Measurements from ENCODE around the gene YAF2.

The YAF2 gene

DNA sequence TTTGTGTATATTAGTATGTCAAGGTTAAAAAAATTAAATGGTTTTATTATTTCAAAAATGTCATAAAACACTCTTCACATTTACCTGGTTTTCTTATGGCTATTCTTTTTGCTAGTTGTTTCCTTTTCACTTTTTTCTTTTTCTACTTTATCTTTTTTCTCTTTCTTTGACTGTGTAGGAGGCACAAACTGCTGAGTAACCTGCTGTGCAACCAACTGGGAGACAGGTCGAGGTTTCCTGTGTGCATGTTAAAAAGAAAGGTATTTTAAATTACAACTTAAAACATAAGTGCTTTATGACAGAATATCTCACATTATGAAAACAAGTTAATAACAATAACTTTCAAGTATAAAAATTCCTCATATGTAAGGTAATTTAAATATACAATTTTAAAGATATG, 76.5 kb downstream of the YAF2 start:
- H3K79me1 ChIP-seq (ENCODE audit: low read length): no peaks in the 10 kb centered on the region
- no peaks in the 10 kb centered on the region for H3K36me3 ChIP-seq (ENCODE audit: control insufficient read depth, insufficient read depth, low read length)
- no peak overlapping the region for H2BK5ac ChIP-seq (ENCODE audit: low read length)
- no peaks in the 10 kb centered on the region for H3K4me1 ChIP-seq (ENCODE audit: control insufficient read depth, low read depth, low read length)
- H2BK120ac ChIP-seq (ENCODE audit: low read depth, low read length): no peak overlapping the region
- no peak overlapping the region for H4K8ac ChIP-seq (ENCODE audit: low read depth, low read length)
- no peak overlapping the region for H3K56ac ChIP-seq (ENCODE audit: low read length)
- H2AK5ac ChIP-seq (ENCODE audit: low read length): no peak overlapping the region
- H3K9ac ChIP-seq (ENCODE audit: low read length): no peak overlapping the region
- H3K18ac ChIP-seq (ENCODE audit: low read length): no peak overlapping the region
- no peaks in the 10 kb centered on the region for H3K79me2 ChIP-seq (ENCODE audit: control insufficient read depth, insufficient read depth, low read length)
- no peak overlapping the region for H3K4ac ChIP-seq (ENCODE audit: low read depth, low read length)
- no peak overlapping the region for H4K5ac ChIP-seq (ENCODE audit: low read length)
- H3K4me2 ChIP-seq (ENCODE audit: low read length): no peak overlapping the region
- H2BK15ac ChIP-seq (replicated peaks; ENCODE audit: low read depth): no peak overlapping the region
- H3K27ac ChIP-seq (ENCODE audit: low read depth, low read length): no peak overlapping the region
- H3K23ac ChIP-seq (ENCODE audit: low read length): no peak overlapping the region
- no peak overlapping the region for H3K4me3 ChIP-seq (ENCODE audit: low read length)
- WGBS (ENCODE audit: extremely low coverage, insufficient coverage, low lambda C conversion rate): no CpG with 5 or more reads among the region's 1 CpG
- H3K27me3 ChIP-seq (ENCODE audit: insufficient read depth, low read length, poor library complexity): no peaks in the 10 kb centered on the region
- DNase-seq: no peak

DNA sequence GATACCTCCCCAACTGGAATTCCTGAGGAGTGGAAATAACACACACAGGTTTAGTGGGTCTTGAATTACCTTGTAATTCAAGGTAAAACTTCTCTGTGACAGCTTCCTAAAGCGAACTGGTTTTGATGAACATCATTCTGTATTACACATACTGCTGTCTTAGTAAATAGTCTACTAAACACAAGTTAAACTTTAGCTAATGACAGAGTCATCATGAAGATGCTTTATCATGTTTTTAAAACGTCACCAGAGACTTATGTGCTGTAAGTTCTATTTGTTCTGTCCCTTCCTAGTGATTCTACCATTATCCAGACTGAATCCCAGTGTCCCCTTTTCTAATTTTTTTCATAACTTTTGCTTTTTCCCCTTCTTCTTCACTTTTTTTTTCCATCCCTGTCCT, 81.8 kb downstream of the YAF2 start:
- Histone ChIP-seq H3K79me2 (ENCODE audit: control insufficient read depth, insufficient read depth, low read length) (no peaks in the 10 kb centered on the region), H3K4me2 (ENCODE audit: low read length) (no peak overlapping the region), H4K8ac (ENCODE audit: low read depth, low read length) (no peak overlapping the region), H3K27me3 (ENCODE audit: insufficient read depth, low read length, poor library complexity) (no peaks in the 10 kb centered on the region), H2AK5ac (ENCODE audit: low read length) (no peak overlapping the region), H4K5ac (ENCODE audit: low read length) (no peak overlapping the region), H3K18ac (ENCODE audit: low read length) (no peak overlapping the region), H3K79me1 (ENCODE audit: low read length) (no peaks in the 10 kb centered on the region), H3K4me1 (ENCODE audit: control insufficient read depth, low read depth, low read length) (no peaks in the 10 kb centered on the region), H3K23ac (ENCODE audit: low read length) (no peak overlapping the region), H3K9ac (ENCODE audit: low read length) (no peak overlapping the region), H3K36me3 (ENCODE audit: control insufficient read depth, insufficient read depth, low read length) (no peaks in the 10 kb centered on the region), H2BK120ac (ENCODE audit: low read depth, low read length) (no peak overlapping the region), H2BK15ac (replicated peaks; ENCODE audit: low read depth) (no peak overlapping the region), H3K56ac (ENCODE audit: low read length) (no peak overlapping the region), H3K4me3 (ENCODE audit: low read length) (no peak overlapping the region), H3K27ac (ENCODE audit: low read depth, low read length) (no peak overlapping the region), H3K4ac (ENCODE audit: low read depth, low read length) (no peak overlapping the region), H2BK5ac (ENCODE audit: low read length) (no peak overlapping the region)
- no peak for DNase-seq
- no CpG with 5 or more reads among the region's 2 CpGs for whole genome bisulfite sequencing (ENCODE audit: extremely low coverage, insufficient coverage, low lambda C conversion rate)

DNA sequence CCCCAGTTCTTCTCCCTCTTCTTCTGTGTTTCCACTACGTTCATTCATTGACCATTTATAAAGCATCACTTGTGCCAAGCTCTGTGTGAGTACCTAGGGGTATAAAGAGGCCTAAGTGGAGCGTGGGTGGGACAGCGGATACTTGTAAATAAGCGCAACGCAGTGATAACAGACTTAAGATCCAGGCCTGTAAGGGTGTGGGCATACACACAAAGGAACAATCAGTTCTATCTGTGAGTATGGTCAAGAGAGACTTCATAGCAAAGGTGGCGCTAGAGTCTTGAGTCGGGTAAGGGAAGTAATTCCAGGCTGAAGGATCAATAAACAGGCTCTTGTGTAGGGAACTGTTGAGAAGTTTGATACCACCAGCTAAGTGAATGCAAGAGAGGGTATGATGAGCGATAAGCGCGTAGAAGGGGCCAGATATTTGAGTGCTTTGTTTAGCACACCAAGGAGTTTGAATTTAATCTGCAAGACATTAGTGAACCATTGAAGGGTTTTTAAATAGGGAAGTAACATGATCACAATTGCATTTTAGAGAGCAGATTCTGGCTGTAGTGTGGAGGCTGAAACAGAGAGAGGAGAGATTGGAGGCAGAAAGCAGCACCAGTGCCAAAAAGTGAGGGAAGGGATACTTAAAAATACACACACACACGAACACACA, 92.4 kb downstream of the YAF2 start:
- Histone ChIP-seq H4K5ac (ENCODE audit: low read length) (no peak overlapping the region), H2AK5ac (ENCODE audit: low read length) (no peak overlapping the region), H4K8ac (ENCODE audit: low read depth, low read length) (no peak overlapping the region), H3K56ac (ENCODE audit: low read length) (peak overlapping the region; percentile 69), H3K18ac (ENCODE audit: low read length) (no peak overlapping the region), H2BK15ac (replicated peaks; ENCODE audit: low read depth) (no peak overlapping the region), H3K4me3 (ENCODE audit: low read length) (no peak overlapping the region), H3K27ac (ENCODE audit: low read depth, low read length) (no peak overlapping the region), H3K79me2 (ENCODE audit: control insufficient read depth, insufficient read depth, low read length) (peaks cover 12% of the 10 kb centered on the region), H3K23ac (ENCODE audit: low read length) (no peak overlapping the region), H3K79me1 (ENCODE audit: low read length) (peaks cover 7% of the 10 kb centered on the region), H3K4me2 (ENCODE audit: low read length) (no peak overlapping the region), H3K36me3 (ENCODE audit: control insufficient read depth, insufficient read depth, low read length) (no peaks in the 10 kb centered on the region), H3K27me3 (ENCODE audit: insufficient read depth, low read length, poor library complexity) (no peaks in the 10 kb centered on the region), H2BK5ac (ENCODE audit: low read length) (no peak overlapping the region), H2BK120ac (ENCODE audit: low read depth, low read length) (no peak overlapping the region), H3K4me1 (ENCODE audit: control insufficient read depth, low read depth, low read length) (peaks cover 5% of the 10 kb centered on the region), H3K4ac (ENCODE audit: low read depth, low read length) (no peak overlapping the region), H3K9ac (ENCODE audit: low read length) (no peak overlapping the region)
- peak; percentile 80 for DNase-seq
- no CpG with 5 or more reads among the region's 11 CpGs for WGBS (ENCODE audit: extremely low coverage, insufficient coverage, low lambda C conversion rate)

DNA sequence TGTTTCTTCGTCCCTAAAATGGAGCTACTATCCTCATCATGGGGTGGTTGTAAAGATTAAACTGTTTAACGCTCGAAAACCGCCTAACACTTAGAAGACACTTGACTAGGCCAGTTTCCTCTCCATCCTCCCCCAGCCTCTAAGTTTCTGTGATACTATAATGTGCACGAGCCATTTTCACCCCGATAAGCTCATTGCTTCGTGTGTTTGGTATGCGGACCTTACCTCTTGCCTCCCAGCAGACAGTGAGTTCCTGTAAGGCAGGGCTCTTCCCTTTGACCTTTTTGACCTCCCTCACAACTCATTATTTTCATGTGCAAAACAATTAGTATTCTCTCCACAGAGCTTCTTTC, 92.9 kb downstream of the YAF2 start:
- peak overlapping the region; percentile 84 for H3K4me2 ChIP-seq (ENCODE audit: low read length)
- H3K18ac ChIP-seq (ENCODE audit: low read length): no peak overlapping the region
- no peak overlapping the region for H4K5ac ChIP-seq (ENCODE audit: low read length)
- no peak overlapping the region for H2BK15ac ChIP-seq (replicated peaks; ENCODE audit: low read depth)
- H3K23ac ChIP-seq (ENCODE audit: low read length): no peak overlapping the region
- no peak overlapping the region for H4K8ac ChIP-seq (ENCODE audit: low read depth, low read length)
- peak overlapping the region; percentile 47 for H3K4me3 ChIP-seq (ENCODE audit: low read length)
- no peak overlapping the region for H3K4ac ChIP-seq (ENCODE audit: low read depth, low read length)
- H3K36me3 ChIP-seq (ENCODE audit: control insufficient read depth, insufficient read depth, low read length): no peaks in the 10 kb centered on the region
- peak; percentile 57 for DNase-seq
- H3K4me1 ChIP-seq (ENCODE audit: control insufficient read depth, low read depth, low read length): peaks cover 5% of the 10 kb centered on the region
- H3K27ac ChIP-seq (ENCODE audit: low read depth, low read length): no peak overlapping the region
- no peak overlapping the region for H2AK5ac ChIP-seq (ENCODE audit: low read length)
- H3K56ac ChIP-seq (ENCODE audit: low read length): peak overlapping the region; percentile 69
- H3K9ac ChIP-seq (ENCODE audit: low read length): peak overlapping the region; percentile 77
- no CpG with 5 or more reads among the region's 8 CpGs for WGBS (ENCODE audit: extremely low coverage, insufficient coverage, low lambda C conversion rate)
- H2BK120ac ChIP-seq (ENCODE audit: low read depth, low read length): no peak overlapping the region
- H3K79me1 ChIP-seq (ENCODE audit: low read length): peaks cover 7% of the 10 kb centered on the region
- peaks cover 13% of the 10 kb centered on the region for H3K79me2 ChIP-seq (ENCODE audit: control insufficient read depth, insufficient read depth, low read length)
- no peaks in the 10 kb centered on the region for H3K27me3 ChIP-seq (ENCODE audit: insufficient read depth, low read length, poor library complexity)
- no peak overlapping the region for H2BK5ac ChIP-seq (ENCODE audit: low read length)

DNA sequence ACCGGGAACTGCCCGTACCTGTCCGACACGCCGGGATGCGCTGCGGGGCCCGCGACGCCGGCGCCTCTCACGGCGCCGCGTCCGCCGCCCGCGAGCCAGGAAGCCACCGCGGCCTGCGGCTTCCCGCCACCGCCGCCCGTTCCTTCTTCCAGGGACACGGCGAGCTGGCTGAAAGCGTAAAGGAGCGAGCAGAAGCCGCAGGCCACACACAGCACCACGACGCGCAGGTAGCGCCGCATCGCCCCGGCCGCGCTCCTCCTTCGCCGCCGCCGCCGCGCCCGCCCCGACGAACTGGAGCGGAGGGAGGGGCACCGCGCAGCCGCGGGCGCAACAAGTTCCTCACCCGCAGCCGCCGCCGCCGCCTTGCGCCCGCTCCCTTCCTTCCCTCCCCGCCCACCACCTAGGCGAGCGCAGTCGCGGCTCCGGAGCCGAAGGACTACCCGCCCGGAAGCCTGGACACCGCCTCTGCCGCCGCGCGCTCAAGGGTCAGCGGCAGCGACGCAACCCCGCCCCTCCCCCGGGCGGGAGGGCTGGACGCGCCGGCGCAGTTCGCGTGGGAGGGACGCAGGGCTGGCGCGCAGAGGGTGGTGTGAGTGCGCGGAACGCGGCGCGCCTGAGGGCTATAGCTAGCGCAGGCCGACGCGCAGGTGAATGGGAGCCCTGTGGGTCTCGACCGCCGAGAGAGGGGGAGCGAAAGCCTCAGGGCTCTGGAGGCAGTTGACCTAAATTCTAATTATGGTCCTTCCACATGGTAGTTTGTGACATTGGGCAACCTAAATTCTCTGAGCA, 93.4 kb downstream of the YAF2 start, which contains the start of gene GXYLT1:
TSS of gene GXYLT1 (minus strand) at position 467 of the 789 bp plus-strand sequence. CDS start at position 239, 228 bp downstream.
- peak within 1 kb of the TSS; percentile 65 for H3K18ac ChIP-seq (ENCODE audit: low read length)
- no CpG with 5 or more reads among the region's 106 CpGs for WGBS (ENCODE audit: extremely low coverage, insufficient coverage, low lambda C conversion rate)
- peak within 1 kb of the TSS; percentile 96 for H3K56ac ChIP-seq (ENCODE audit: low read length)
- peak within 1 kb of the TSS; percentile 94 for H3K27ac ChIP-seq (ENCODE audit: low read depth, low read length)
- peaks cover 7% of the 10 kb centered on the region for H3K79me1 ChIP-seq (ENCODE audit: low read length)
- H3K4me1 ChIP-seq (ENCODE audit: control insufficient read depth, low read depth, low read length): peaks cover 5% of the 10 kb centered on the region
- H3K27me3 ChIP-seq (ENCODE audit: insufficient read depth, low read length, poor library complexity): no peaks in the 10 kb centered on the region
- no peaks in the 10 kb centered on the region for H3K36me3 ChIP-seq (ENCODE audit: control insufficient read depth, insufficient read depth, low read length)
- no peak within 1 kb of the TSS for H4K8ac ChIP-seq (ENCODE audit: low read depth, low read length)
- DNase-seq: peak; percentile 96
- H4K5ac ChIP-seq (ENCODE audit: low read length): no peak within 1 kb of the TSS
- H3K23ac ChIP-seq (ENCODE audit: low read length): peak within 1 kb of the TSS; percentile 59
- no peak within 1 kb of the TSS for H2BK15ac ChIP-seq (replicated peaks; ENCODE audit: low read depth)
- peak within 1 kb of the TSS; percentile 77 for H3K9ac ChIP-seq (ENCODE audit: low read length)
- H2AK5ac ChIP-seq (ENCODE audit: low read length): no peak within 1 kb of the TSS
- peak within 1 kb of the TSS; percentile 84 for H3K4me2 ChIP-seq (ENCODE audit: low read length)
- peak within 1 kb of the TSS; percentile 68 for H3K4me3 ChIP-seq (ENCODE audit: low read length)
- peaks cover 13% of the 10 kb centered on the region for H3K79me2 ChIP-seq (ENCODE audit: control insufficient read depth, insufficient read depth, low read length)
- peak within 1 kb of the TSS; percentile 22 for H3K4ac ChIP-seq (ENCODE audit: low read depth, low read length)
- no peak within 1 kb of the TSS for H2BK5ac ChIP-seq (ENCODE audit: low read length)
- no peak within 1 kb of the TSS for H2BK120ac ChIP-seq (ENCODE audit: low read depth, low read length)
